Panc1 (cell line): ENCODE measurements around the gene ACMSD.

Experiments used
- POLR2AphosphoS5 ChIP-seq: IDR thresholded peaks from 2 replicates; pipeline ENCODE4 v1.6.1; 2012; ENCODE audit warnings: mild to moderate bottlenecking, low read depth, low read length, moderate library complexity
- REST ChIP-seq, 2 experiments: IDR thresholded peaks; 2 replicates each; pipeline ENCODE4 v1.6.1; 2011 to 2012; ENCODE audit warnings: low read depth in 2 of 2, control low read depth in 1 of 2, low read length in 1 of 2, mild to moderate bottlenecking in 1 of 2, moderate library complexity in 1 of 2; ENCODE audit not compliant: insufficient read depth in 1 of 2
- TF ChIP-seq, protein P1 (sequence below): fragments of 450-650 bp; IDR thresholded peaks from 2 replicates; pipeline ENCODE4 v1.5.1; 2017; ENCODE audit warnings: mild to moderate bottlenecking

GRCh38 chr2:134843968-134844367, 5.6 kb downstream of the ACMSD start:
- TF ChIP-seq, protein P1, sequence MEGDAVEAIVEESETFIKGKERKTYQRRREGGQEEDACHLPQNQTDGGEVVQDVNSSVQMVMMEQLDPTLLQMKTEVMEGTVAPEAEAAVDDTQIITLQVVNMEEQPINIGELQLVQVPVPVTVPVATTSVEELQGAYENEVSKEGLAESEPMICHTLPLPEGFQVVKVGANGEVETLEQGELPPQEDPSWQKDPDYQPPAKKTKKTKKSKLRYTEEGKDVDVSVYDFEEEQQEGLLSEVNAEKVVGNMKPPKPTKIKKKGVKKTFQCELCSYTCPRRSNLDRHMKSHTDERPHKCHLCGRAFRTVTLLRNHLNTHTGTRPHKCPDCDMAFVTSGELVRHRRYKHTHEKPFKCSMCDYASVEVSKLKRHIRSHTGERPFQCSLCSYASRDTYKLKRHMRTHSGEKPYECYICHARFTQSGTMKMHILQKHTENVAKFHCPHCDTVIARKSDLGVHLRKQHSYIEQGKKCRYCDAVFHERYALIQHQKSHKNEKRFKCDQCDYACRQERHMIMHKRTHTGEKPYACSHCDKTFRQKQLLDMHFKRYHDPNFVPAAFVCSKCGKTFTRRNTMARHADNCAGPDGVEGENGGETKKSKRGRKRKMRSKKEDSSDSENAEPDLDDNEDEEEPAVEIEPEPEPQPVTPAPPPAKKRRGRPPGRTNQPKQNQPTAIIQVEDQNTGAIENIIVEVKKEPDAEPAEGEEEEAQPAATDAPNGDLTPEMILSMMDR: no peak
- no peak for TF ChIP-seq POLR2AphosphoS5
- TF ChIP-seq REST (IDR thresholded peaks at IDR 0.05; ENCODE audit: insufficient read depth in 1 of 2, low read depth in 2 of 2, low read length in 1 of 2): no peak
